ENCODE results near the gene TMEM50A.
A peak's percentile ranks its signal among the peaks of the same experiment; 100 is the strongest.
"Not testable (repeated sequence)": the region's sequence is repeated elsewhere in the genome, so short reads cannot be mapped to it uniquely, and the experiment has no call there.

The TMEM50A gene

DNA sequence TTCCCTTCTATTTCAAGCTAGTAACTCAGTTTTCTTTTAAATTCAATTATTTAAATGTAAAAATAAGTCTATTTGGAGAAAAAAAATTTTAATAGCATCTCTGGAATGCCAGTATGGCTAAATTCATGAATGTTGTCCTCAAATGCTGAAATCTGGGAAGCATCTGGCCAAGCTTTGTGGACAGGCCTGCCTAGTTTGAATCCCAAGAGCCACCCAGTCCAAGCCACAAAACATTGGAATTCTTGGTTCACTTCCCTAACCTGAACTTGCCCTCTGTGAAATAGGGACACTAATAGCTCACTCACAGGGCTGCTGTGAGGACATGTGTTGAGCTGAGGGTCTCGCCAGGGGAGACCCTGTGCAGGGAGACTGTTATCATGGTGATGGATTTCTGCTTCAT is 28.6 kb upstream of the TMEM50A start:
- H3K27me3 ChIP-seq (ENCODE audit: low read depth, low read length); H3K4me3 ChIP-seq (ENCODE audit: low read depth in 1 of 2, low read length in 2 of 2); H3K36me3 ChIP-seq (ENCODE audit: control insufficient read depth in 1 of 2, insufficient read depth in 2 of 2, low read length in 2 of 2); H3K9me3 ChIP-seq (ENCODE audit: control insufficient read depth in 1 of 2, low read length in 2 of 2); H3K4me1 ChIP-seq (ENCODE audit: control insufficient read depth in 1 of 2, insufficient read depth in 2 of 2, low read length in 2 of 2); H3K27ac ChIP-seq (ENCODE audit: low read length): not testable (repeated sequence)

DNA sequence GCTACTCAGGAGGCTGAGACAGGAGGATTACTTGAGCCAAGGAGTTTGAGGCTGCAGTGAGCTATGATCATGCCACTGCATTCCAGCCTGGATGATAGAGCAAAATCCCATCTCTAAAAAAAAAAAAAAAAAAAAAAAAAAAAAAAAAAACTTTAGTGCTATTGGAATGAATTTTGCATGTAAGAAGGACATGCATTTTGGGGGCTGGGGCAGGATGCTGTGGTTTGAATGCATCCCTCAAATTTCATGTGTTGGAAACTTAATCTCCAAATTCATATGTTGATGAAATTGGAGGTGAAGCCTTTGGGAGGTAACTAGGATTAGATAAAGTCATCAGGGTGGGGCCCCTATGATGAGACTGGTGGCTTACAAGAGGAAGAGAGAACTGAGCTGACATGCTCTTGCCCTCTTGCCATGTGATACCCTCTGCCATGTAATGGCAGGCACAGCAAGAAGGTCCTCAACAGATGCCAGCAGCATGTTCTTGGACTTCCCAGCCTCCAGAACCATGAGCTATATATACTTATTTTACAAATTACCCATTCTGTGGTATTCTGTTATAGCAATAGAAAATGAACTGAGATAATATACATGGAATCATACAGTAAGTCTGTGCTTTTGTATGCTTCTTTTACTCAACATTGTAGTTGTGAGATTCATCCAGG is 25.2 kb upstream of the TMEM50A start:
- H3K4me3 ChIP-seq (ENCODE audit: low read depth in 1 of 2, low read length in 2 of 2); H3K27ac ChIP-seq (ENCODE audit: low read length); H3K36me3 ChIP-seq (ENCODE audit: control insufficient read depth in 1 of 2, insufficient read depth in 2 of 2, low read length in 2 of 2); H3K9me3 ChIP-seq (ENCODE audit: control insufficient read depth in 1 of 2, low read length in 2 of 2); H3K27me3 ChIP-seq (ENCODE audit: low read depth, low read length); H3K4me1 ChIP-seq (ENCODE audit: control insufficient read depth in 1 of 2, insufficient read depth in 2 of 2, low read length in 2 of 2): not testable (repeated sequence)

DNA sequence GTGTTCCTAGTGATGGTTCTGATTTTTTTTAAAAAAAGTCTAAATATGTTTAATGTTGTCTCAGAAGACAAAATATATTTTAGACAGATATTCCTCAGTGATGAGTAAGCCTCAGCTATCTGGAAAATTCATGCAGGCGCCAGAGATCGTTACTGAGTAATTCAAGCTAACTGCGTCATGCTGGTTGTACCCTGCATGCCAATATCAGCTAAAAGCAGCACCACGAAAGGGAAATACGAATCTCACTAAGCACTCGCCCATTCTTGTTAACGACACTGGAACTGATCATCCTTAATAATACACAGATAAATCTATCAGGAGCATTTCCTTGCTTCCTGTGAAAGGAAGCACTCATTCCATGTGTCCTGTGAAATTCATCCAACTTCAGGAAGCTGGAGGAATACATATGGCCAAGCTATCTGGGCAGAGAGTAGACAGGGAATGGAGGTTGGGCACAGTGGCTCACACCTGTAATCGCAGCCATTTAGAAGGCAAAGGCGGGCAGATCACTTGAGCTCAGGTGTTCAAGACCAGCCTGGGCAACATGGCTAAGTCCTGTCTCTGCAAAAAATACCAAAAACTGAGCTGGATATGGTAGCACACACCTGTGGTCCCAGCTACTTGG is 17.7 kb upstream of the TMEM50A start:
- not testable (repeated sequence) for H3K36me3 ChIP-seq (ENCODE audit: control insufficient read depth in 1 of 2, insufficient read depth in 2 of 2, low read length in 2 of 2); H3K27me3 ChIP-seq (ENCODE audit: low read depth, low read length); H3K9me3 ChIP-seq (ENCODE audit: control insufficient read depth in 1 of 2, low read length in 2 of 2); H3K4me3 ChIP-seq (ENCODE audit: low read depth in 1 of 2, low read length in 2 of 2); H3K4me1 ChIP-seq (ENCODE audit: control insufficient read depth in 1 of 2, insufficient read depth in 2 of 2, low read length in 2 of 2); H3K27ac ChIP-seq (ENCODE audit: low read length)

DNA sequence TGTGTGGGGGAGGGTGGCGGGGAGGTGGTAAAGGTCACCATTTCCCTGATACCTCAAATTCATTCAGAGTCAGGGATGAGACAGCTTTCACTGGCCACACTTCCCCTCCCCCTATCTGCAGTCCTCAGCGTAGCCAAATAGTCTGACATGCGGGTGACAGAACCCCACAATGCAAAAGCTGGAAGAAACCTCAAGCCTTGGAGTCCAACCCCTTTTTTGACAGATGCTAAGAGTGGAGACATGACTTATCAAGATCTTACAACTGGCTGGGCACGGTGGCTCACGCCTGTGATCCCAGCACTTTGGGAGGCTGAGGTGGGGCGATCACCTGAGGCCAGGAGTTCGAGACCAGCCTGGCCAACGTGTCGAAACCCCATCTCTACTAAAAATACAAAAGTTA is 16.0 kb upstream of the TMEM50A start:
- not testable (repeated sequence) for H3K36me3 ChIP-seq (ENCODE audit: control insufficient read depth in 1 of 2, insufficient read depth in 2 of 2, low read length in 2 of 2); H3K27me3 ChIP-seq (ENCODE audit: low read depth, low read length); H3K4me3 ChIP-seq (ENCODE audit: low read depth in 1 of 2, low read length in 2 of 2); H3K9me3 ChIP-seq (ENCODE audit: control insufficient read depth in 1 of 2, low read length in 2 of 2); H3K27ac ChIP-seq (ENCODE audit: low read length); H3K4me1 ChIP-seq (ENCODE audit: control insufficient read depth in 1 of 2, insufficient read depth in 2 of 2, low read length in 2 of 2)

DNA sequence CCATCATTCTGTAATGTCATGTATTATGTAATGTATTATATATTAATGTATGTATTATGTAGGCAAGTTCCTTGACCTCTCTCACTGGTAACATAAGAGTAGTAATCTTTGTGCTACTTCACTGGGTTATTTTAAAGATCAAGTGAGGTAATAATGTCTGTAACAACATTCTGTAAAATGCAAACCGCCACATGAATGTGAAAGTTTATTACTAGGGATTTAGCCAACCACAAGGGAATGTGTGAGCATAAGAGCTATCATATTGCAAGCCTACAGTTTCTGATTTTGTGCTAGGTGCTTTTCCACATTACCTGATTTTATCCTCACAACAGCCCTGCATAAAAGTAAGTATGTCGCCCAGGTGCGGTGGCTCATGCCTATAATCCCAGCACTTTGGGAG is 13.7 kb upstream of the TMEM50A start:
- not testable (repeated sequence) for H3K27me3 ChIP-seq (ENCODE audit: low read depth, low read length); H3K4me1 ChIP-seq (ENCODE audit: control insufficient read depth in 1 of 2, insufficient read depth in 2 of 2, low read length in 2 of 2); H3K36me3 ChIP-seq (ENCODE audit: control insufficient read depth in 1 of 2, insufficient read depth in 2 of 2, low read length in 2 of 2); H3K27ac ChIP-seq (ENCODE audit: low read length); H3K9me3 ChIP-seq (ENCODE audit: control insufficient read depth in 1 of 2, low read length in 2 of 2); H3K4me3 ChIP-seq (ENCODE audit: low read depth in 1 of 2, low read length in 2 of 2)

DNA sequence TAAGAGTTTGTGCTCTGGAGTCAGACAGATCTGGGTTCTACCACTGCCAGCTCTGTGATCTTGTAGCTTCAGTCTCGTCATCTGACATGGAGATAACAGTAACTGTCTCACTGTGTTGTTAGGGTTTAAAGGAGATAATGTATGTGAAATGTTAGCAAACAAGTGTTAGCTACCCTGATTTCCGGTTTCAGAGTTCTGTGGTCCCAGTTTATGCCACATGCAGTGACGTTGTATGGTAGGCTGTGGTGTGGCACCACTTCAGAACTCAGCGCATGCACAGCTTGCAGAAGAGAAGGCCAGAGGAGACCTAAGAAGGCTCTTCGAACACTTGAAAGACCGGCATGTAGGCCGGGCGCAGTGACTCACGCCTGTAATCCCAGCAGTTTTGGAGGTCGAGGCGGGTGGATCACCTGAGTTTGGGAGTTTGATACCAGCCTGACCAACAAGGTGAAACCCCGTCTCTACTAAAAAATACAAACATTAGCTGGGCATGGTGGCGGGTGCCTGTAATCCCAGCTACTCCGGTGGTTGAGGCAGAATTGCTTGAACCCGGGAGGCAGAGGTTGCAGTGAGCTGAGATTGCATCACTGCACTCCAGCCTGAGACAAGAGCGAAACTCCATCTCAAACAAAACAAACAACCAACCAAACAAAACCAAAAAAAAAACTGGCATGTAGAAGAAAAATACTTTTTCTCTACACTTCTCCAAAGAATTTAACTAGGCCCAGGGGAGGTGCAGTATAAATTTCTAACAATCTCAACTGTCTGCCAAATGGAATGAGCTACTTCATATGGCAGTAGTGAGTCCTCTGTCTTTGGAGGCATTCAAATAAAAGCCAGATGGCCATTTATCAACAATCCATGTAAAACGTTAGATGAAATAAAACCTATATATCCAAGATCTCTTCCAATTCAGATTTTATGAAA is 10.0 kb upstream of the TMEM50A start:
- H3K9me3 ChIP-seq (ENCODE audit: control insufficient read depth in 1 of 2, low read length in 2 of 2); H3K27me3 ChIP-seq (ENCODE audit: low read depth, low read length); H3K4me3 ChIP-seq (ENCODE audit: low read depth in 1 of 2, low read length in 2 of 2); H3K36me3 ChIP-seq (ENCODE audit: control insufficient read depth in 1 of 2, insufficient read depth in 2 of 2, low read length in 2 of 2); H3K27ac ChIP-seq (ENCODE audit: low read length); H3K4me1 ChIP-seq (ENCODE audit: control insufficient read depth in 1 of 2, insufficient read depth in 2 of 2, low read length in 2 of 2): not testable (repeated sequence)

DNA sequence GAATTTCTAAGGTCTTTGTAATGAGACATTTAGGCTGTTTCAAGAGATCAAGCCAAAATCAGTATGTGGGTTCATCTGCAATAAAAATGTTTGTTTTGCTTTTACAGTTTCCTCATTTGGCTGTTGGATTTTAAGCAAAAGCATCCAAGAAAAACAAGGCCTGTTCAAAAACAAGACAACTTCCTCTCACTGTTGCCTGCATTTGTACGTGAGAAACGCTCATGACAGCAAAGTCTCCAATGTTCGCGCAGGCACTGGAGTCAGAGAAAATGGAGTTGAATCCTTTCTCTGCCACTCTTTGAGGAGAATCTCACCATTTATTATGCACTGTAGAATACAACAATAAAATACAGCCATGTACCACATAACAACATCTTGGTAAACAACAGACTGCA is 9.3 kb upstream of the TMEM50A start:
- not testable (repeated sequence) for H3K27me3 ChIP-seq (ENCODE audit: low read depth, low read length); H3K27ac ChIP-seq (ENCODE audit: low read length)

DNA sequence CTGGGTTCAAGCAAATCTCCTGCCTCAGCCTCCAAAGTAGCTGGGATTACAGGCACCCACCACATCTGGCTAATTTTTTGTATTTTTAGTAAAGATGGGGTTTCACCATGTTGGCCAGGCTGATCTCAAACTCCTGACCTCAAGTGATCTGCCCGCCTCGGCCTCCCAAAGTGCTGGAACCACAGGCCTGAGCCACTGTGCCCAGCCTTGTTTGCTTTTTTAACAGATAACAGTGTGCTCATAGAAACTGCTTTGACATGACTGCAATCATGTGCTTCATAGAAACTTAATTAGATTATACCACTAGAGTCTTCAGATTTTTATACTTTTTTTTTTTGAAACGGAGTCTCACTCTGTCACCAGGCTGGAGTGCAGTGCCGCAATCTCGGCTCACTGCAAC is 8.8 kb upstream of the TMEM50A start:
- not testable (repeated sequence) for H3K27me3 ChIP-seq (ENCODE audit: low read depth, low read length); H3K27ac ChIP-seq (ENCODE audit: low read length); H3K4me3 ChIP-seq (ENCODE audit: low read depth in 1 of 2, low read length in 2 of 2); H3K36me3 ChIP-seq (ENCODE audit: control insufficient read depth in 1 of 2, insufficient read depth in 2 of 2, low read length in 2 of 2); H3K9me3 ChIP-seq (ENCODE audit: control insufficient read depth in 1 of 2, low read length in 2 of 2); H3K4me1 ChIP-seq (ENCODE audit: control insufficient read depth in 1 of 2, insufficient read depth in 2 of 2, low read length in 2 of 2)

More for the DNA sequence above, 9.3 kb upstream of the TMEM50A start:
- H3K9me3 ChIP-seq (ENCODE audit: control insufficient read depth in 1 of 2, low read length in 2 of 2); H3K4me3 ChIP-seq (ENCODE audit: low read depth in 1 of 2, low read length in 2 of 2); H3K36me3 ChIP-seq (ENCODE audit: control insufficient read depth in 1 of 2, insufficient read depth in 2 of 2, low read length in 2 of 2); H3K4me1 ChIP-seq (ENCODE audit: control insufficient read depth in 1 of 2, insufficient read depth in 2 of 2, low read length in 2 of 2): not testable (repeated sequence)

DNA sequence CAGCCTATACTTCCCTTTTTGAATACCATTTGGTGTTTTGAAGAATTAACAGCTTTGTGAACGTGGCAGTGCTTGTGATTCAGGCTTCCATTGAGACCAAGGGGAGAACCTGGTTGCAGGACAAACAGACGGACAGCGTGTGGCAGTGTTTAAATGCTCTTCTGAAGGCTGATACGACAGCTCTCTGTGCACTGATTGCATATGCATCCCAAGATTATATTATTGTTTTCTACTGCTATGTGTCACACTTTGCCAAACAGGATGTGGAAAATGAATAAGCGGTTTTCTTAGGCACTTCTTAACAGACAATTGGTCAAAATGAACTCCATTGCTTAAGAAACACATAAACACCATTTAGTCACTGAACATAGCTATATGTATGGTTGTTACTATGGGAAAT is 8.2 kb upstream of the TMEM50A start:
- H3K27me3 ChIP-seq (ENCODE audit: low read depth, low read length); H3K9me3 ChIP-seq (ENCODE audit: control insufficient read depth in 1 of 2, low read length in 2 of 2); H3K4me1 ChIP-seq (ENCODE audit: control insufficient read depth in 1 of 2, insufficient read depth in 2 of 2, low read length in 2 of 2); H3K4me3 ChIP-seq (ENCODE audit: low read depth in 1 of 2, low read length in 2 of 2); H3K27ac ChIP-seq (ENCODE audit: low read length); H3K36me3 ChIP-seq (ENCODE audit: control insufficient read depth in 1 of 2, insufficient read depth in 2 of 2, low read length in 2 of 2): not testable (repeated sequence)

DNA sequence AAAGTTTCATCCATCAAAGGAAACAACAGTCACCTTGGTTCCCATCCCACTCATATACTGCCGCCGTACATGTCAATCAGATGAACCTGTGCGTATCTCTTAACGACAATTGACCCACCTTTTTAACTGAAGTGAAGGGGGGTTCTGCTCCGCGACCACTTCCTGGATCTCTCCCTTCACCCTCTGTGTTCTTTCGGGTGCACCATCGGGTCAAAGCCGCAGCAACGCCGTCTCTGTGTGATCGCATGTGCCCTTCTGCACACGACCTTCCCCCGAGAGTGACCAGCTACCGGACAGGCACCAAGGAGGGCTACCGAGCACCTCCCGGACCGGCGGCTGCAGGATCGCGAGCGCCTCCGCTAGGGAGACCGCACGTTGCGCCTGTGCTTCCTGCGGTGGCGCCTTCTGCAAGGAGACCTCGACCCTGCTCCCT is 1.2 kb upstream of the TMEM50A start:
- peak overlapping the region; percentile 74 to 89 for H3K4me3 ChIP-seq (ENCODE audit: low read depth in 1 of 2, low read length in 2 of 2)
- H3K36me3 ChIP-seq (ENCODE audit: control insufficient read depth in 1 of 2, insufficient read depth in 2 of 2, low read length in 2 of 2); H3K9me3 ChIP-seq (ENCODE audit: control insufficient read depth in 1 of 2, low read length in 2 of 2); H3K27me3 ChIP-seq (ENCODE audit: low read depth, low read length); H3K27ac ChIP-seq (ENCODE audit: low read length): not testable (repeated sequence)
- H3K4me1 ChIP-seq (ENCODE audit: control insufficient read depth in 1 of 2, insufficient read depth in 2 of 2, low read length in 2 of 2) = peaks cover 14 to 18% of the 10 kb centered on the region in 2 donors

DNA sequence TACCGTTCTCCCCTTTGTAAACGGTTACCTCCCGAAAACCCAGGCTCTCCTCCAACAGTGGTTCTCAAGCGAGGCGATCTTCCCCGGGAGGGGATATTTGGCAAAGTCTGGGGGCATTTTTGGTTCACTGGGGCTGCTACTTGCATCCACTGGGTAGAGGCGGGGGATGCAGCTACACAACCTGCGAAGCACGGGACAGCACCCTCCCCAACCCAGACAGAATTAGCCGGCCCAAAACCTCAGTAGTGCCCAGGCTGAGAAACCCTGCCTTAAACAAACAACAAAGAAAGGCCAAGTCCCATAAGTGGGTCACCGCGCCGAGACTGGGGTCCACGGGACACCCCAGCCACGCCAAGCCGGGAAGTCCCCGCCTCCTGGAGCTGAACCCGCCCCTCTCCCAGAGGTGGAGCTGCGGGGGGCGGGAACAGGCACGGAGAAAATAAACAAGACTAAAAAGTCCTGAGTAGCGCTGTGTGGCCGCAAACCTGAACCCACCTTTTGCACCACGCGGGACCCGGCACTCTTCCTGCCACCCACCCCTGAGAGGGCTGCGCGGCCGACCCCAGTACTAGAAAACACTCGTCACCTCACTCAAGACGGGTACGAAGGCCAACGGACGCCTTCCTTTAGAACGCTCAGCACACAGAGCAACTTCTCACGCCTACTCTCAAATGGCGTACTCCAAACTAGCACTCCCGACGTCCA is 499 bp upstream of the TMEM50A start:
- not testable (repeated sequence) for H3K9me3 ChIP-seq (ENCODE audit: control insufficient read depth in 1 of 2, low read length in 2 of 2); H3K27me3 ChIP-seq (ENCODE audit: low read depth, low read length); H3K27ac ChIP-seq (ENCODE audit: low read length); H3K36me3 ChIP-seq (ENCODE audit: control insufficient read depth in 1 of 2, insufficient read depth in 2 of 2, low read length in 2 of 2)
- peak overlapping the region; percentile 86 to 89 for H3K4me3 ChIP-seq (ENCODE audit: low read depth in 1 of 2, low read length in 2 of 2)
- H3K4me1 ChIP-seq (ENCODE audit: control insufficient read depth in 1 of 2, insufficient read depth in 2 of 2, low read length in 2 of 2) = peaks cover 14 to 18% of the 10 kb centered on the region in 2 donors
